ENCODE results near the gene LRRFIP1.

GRCh38 chr2:237758185-237758584 is 130.8 kb downstream of the LRRFIP1 start:
- TF ChIP-seq EZH2 (IDR thresholded peaks at IDR 0.05) (no peak), CTCF (IDR thresholded peaks at IDR 0.05) (no peak), EZH2phosphoT487 (IDR thresholded peaks at IDR 0.05) (no peak)

Data from neural progenitor cell (in vitro differentiated cells).